Measurements from ENCODE around the gene EXOSC9.

EXOSC9 gene, protein sequence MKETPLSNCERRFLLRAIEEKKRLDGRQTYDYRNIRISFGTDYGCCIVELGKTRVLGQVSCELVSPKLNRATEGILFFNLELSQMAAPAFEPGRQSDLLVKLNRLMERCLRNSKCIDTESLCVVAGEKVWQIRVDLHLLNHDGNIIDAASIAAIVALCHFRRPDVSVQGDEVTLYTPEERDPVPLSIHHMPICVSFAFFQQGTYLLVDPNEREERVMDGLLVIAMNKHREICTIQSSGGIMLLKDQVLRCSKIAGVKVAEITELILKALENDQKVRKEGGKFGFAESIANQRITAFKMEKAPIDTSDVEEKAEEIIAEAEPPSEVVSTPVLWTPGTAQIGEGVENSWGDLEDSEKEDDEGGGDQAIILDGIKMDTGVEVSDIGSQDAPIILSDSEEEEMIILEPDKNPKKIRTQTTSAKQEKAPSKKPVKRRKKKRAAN

DNA sequence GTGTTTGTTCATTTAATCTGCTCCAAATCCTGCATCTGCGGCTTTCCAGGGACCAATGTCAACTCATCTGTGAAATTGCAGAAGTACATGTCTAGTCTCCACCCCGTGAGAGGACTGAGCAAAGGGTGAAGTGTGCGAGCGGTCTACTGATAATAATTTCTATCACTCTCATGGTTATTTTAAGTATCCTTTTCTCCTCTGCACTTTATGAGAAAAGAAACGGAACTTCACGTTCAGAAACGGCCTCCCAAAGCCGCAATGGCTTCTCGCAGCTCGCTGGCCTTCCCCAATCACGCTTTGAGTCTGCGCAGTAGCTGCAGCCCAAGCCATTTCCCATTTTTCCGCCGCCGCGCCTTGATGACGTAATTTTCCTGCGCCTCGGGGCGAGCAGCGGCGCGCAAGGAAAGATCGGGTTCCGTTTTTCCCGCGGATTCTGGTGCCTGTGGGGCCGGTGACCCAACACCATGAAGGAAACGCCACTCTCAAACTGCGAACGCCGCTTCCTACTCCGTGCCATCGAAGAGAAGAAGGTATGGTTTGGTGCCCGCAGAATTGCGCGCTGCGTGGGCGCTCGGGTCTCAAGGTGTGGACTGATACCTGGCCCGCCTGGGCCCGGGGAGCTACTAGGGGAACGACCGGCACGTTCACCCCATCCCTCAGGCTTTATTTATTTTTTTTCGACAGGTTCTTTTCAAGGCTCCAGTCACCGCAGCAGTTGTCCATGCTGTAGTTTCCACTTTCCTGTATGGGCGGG lies at the start of gene EXOSC9:
Gene EXOSC9 (plus strand): TSS at position 363 of the 754 bp plus-strand sequence. CDS start 102 bp downstream, at position 465.
- DNase-seq (ENCODE audit: low spot score) = peak; percentile 95

DNA sequence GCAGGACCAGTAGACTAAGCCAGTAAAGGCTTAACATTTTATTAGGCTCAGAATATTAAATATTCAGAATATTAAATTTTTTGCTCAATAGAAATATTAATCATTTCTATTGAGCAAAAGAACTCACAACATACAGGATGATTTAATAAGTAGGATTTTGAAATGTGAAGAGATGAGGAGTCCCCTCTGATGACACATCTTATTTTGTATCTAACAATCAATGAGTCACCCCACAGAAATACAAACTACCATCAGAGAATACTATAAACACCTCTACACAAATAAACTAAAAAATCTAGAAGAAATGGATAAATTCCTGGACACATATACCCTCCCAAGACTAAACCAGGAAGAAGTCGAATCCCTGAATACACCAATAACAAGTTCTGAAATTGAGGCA lies 49.0 kb upstream of the EXOSC9 start:
- DNase-seq (ENCODE audit: low spot score) = peak; percentile 44

DNA sequence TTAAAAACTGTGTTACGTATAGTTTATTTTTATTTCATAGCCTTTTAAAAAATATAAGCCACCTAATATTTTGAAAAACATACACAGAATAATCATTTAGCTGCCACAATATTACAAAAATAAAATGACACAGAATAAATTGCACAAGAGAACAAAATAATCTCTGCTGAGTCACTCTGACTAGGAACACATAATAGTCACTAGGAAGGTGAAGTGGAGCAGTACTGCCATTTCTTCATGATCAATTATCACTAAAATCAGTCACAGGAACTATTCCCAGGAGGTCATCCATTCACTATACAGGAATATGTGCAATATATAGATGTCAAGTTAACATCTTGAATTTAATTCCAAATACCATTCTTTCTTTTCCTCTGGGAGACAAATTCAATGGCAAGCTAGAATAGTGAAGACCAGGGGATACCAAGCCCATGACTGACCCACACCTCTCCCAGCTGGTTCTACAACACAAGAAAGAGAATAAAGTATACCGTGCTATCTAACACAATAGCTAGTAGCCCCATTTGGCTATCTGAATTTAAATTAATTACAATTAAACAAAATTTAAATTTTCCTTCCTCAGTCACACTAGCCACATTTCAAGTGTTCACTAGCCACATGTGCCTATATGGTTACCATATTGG lies 42.1 kb upstream of the EXOSC9 start:
- DNase-seq (ENCODE audit: low spot score) = peak; percentile 17

DNA sequence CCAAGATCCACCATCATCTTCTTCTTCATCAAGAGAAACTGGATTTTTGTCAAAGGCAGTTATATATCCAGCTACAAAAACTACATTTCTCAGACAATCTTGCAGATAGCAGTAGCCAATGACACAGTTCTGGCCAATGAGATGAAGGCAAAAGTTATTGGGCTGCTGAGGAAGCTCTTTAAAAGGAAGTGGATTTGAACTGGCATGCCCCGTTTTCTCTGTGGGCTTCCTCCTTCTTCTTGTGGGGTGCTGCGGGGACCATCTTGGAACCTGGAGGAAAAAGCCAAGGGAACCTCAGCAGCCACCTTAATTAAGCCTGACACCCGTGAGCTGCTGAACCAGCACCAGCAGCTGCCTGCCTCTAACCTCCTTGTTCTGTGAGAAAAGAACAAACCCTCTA lies 40.9 kb upstream of the EXOSC9 start:
- DNase-seq (ENCODE audit: low spot score) = no peak

- DNase-seq (ENCODE audit: low spot score) = no peak
Observed at GRCh38 chr4:121764303-121764701, 36.8 kb upstream of the EXOSC9 start.

- peak; percentile 17 for DNase-seq (ENCODE audit: low spot score)
Observed at GRCh38 chr4:121764702-121765367, 36.3 kb upstream of the EXOSC9 start, which contains the start of gene SMIM43. TSS of gene SMIM43 (minus strand) at chr4:121765164. CDS start at chr4:121765105, 59 bp downstream.

- DNase-seq (ENCODE audit: low spot score) = no peak
Observed at GRCh38 chr4:121765368-121765705, 35.8 kb upstream of the EXOSC9 start.

DNA sequence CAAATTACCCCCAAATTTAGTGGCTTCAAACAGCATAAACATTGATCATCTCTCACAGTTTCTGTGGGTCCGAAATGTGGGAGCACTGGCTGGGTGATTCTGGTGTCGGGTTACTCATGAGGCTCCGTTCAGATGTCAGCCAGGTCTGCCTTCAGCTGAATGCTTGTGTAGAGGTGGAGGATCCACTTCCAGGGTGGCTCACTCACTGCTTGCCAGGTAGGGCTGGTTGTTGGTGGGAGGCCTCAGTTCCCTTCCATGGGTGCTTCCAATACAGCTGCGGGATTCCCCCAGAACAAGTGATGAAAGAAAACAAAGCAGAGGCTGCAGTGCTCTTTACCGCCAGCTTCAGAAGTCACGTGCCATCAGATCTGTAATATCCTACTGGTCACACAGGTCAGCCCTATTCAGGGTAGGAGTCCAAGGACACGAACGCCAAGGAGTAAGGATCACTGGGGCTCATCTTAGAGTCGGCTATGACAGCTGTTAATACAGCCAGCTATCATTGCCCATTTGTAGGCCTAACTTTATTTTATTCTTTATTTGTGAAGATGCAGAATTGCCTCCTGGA lies 35.1 kb upstream of the EXOSC9 start:
- no peak for DNase-seq (ENCODE audit: low spot score)

DNA sequence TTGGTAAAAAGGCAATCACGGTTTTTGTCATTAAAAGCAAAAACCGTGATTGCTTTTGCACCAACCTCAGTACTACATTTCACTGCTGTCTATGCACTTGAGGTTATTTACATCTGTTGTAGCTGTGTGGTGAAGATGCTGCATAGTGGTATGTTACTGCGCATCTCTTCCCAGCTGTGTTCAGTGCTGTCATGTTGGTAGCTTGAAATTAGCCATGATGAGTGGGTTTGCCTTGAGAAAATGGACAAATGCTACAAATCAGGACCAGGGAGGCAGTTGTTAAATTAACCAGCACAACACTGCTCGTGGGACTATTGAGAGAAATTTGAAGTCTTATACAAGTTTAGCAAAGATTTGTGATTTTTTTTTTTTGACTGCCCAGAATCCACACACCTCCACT lies 34.0 kb upstream of the EXOSC9 start:
- no peak for DNase-seq (ENCODE audit: low spot score)

GRCh38 chr4:121769341-121769740 lies 31.8 kb upstream of the EXOSC9 start:
- no peak for DNase-seq (ENCODE audit: low spot score)

GRCh38 chr4:121771869-121772268 lies 29.3 kb upstream of the EXOSC9 start:
- DNase-seq (ENCODE audit: low spot score) = no peak

- no peak for DNase-seq (ENCODE audit: low spot score)
Observed at GRCh38 chr4:121773883-121774282, 27.2 kb upstream of the EXOSC9 start.

DNA sequence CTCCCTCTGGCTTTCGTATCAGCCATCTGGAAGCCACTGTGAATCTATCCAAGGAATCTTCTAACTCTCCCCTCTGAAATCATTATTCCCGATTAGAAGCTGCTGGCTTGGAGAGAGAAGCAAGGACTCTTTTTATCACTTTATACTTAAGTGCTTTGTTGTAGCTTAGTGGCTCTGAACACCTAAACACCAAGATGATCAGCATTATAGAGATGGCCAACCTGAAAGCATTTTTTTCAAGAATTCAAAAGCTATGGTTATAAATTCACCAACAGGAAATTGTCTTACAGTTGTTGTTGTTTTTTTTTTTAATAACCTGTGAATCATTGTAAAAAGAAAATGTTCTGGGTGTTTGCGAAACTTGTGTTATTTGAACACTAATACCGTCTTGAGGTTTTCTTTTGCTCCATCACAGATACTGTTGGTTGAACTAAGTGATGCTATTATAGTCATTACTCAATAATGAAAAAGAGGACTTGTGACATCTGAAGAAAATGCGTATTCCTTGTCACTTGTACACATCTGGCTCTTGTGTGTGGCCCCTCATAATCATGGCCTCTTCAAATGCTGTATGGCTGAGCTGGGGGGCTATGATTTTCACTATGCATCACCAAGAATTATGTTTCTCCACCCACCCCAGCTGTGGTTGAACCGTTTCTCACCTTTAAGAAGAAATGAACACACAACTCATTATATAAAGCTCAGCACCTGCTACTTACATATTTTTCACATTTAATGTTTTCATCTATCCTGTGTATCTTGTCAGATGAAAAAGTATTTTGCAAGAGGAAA lies 24.3 kb upstream of the EXOSC9 start:
- no peak for DNase-seq (ENCODE audit: low spot score)

DNA sequence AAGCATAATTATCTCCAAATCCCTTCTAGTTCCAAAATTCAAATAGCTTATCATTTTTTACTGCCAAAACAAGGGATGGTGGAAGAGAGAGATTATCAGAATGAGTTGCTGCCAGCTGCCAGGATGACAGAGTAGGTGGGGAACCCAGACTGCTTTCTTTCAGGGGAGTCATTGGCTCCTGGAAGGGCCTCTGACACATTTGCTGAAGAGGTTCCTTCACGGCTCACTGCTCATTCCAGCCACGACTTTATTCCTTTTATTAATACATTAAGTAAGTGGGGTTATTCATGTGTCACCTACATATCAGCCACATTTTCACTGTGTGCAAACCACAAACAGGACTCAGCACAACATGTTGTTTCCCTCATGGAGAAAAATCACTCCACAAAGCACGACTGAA lies 23.5 kb upstream of the EXOSC9 start:
- DNase-seq (ENCODE audit: low spot score) = no peak

- no peak for DNase-seq (ENCODE audit: low spot score)
Observed at GRCh38 chr4:121778991-121779628, 22.0 kb upstream of the EXOSC9 start.

DNA sequence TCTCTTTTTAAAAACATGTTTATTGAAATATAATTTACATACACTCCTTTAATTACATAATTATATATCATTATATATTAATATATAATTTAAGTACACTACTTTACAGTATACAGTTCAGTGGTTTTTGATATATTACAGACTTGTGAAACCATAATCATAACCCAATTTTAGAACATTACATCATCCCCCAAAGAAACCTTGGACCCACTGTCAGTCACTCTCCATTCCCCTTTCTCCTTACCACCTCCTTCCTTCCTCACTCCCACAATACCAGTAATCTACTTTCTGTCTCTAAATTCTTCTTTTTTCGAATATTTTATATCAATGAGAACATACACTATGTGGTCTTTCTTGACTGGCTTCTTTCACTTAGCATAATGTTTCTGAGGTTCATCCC lies 17.9 kb upstream of the EXOSC9 start:
- DNase-seq (ENCODE audit: low spot score) = no peak

DNA sequence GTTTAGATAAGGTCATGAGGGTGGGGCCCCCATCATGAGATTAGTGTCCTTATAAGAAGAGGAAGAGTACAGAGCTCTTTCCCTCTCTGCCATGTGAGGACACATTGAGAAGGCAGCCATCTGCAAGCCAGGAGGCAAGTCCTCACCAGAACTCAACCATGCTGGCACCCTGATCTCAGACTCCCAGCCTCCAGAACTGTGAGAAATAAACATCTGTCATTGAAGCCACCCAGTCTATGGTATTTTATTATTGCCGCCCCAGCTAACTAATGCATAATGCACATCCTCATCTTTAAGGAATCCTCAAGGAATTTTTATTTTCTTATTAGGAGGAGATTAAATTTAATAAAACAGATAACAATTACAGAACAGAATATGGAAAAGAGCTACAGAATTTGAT lies 16.7 kb upstream of the EXOSC9 start:
- DNase-seq (ENCODE audit: low spot score) = no peak

DNA sequence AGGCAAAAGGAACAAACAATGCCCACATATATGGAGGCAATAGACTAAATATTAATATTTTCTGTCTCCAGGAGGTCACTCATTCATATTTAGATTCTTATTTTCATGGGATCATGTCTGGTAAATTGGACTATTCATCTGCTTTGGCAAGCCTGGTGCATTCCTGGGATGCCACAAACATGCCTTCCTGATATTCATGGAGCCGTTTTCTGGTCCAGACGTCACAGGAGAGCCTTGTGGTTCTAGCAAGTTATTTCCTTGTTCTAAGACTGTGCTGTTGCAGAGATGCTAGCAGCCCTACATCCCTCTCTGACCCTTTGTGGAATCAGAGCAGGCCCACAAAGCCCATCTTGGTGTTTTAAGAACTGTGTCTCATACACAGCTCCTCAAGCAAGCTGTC lies 16.1 kb upstream of the EXOSC9 start:
- peak; percentile 87 for DNase-seq (ENCODE audit: low spot score)

DNA sequence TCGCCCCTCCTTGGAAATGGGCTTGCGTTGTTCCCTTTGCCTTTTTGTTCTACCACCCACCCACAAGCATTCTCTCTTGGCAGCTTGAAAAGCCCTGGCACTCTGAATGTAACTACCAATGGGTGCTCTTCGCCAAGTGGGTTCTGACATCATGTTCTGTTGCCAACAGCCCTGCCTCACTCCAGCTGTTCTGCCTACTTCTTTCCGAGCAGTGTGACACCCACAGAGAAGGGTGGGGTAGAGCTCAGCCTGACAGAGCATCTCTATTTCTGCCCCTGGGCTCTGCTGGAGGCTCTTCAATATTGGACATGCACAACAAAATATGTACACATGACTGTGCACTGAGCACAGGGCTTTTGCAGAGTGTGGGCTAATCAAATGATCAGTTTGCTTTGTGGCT lies 15.6 kb upstream of the EXOSC9 start:
- DNase-seq (ENCODE audit: low spot score) = peak; percentile 41

- no peak for DNase-seq (ENCODE audit: low spot score)
Observed at GRCh38 chr4:121786221-121786620, 14.9 kb upstream of the EXOSC9 start.

DNA sequence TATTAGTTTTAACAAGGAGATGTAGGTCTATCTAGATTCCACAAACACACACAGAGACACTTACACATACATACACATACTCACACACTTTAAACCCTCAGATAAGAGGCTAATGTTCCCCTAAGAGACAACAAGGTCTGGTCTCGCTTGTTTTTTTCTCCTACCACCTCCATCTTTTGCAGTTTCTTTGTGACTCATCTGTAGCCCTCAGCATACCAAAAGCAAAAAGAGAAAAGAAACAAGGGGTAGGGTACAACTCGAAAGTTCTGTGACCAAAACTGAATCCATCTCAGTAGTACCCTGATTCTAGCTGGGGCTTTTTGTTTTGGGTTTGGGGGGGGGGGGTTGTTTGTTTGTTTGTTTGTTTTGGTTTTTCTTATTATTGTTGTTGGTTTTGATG lies 12.2 kb upstream of the EXOSC9 start:
- DNase-seq (ENCODE audit: low spot score) = no peak

Measured in AG08395 (cell line).